Peyer's patch (tissue), 4 donors: Measurements from ENCODE around the gene ATP2C2. TPM values are rescaled to one million over a fixed set of nuclear protein-coding genes. Genes with fewer than 3 reads are reported as not detected.
"Not testable (repeated sequence)": the region's sequence is repeated elsewhere in the genome, so short reads cannot be mapped to it uniquely, and the experiment has no call there.

Source experiments
- DNase-seq, 3 donors: peaks; one replicate each; pipeline ENCODE4 v3.0.0-alpha.2; 2017 to 2019
- H3K27ac ChIP-seq, 4 donors: fragments of 200-600 bp; sonication (generic); one replicate each; pipeline ENCODE4 v1.5.1; 2016 to 2019
- H3K27me3 ChIP-seq, 2 donors: fragments of 200-600 bp; sonication (generic); one replicate each; pipeline ENCODE4 v1.5.1; 2019
- H3K36me3 ChIP-seq, 3 donors: fragments of 200-600 bp; sonication (generic); one replicate each; pipeline ENCODE4 v1.5.1; 2016 to 2019
- H3K4me1 ChIP-seq, 4 donors: fragments of 200-600 bp; sonication (generic); one replicate each; pipeline ENCODE4 v1.5.1; 2016 to 2019
- H3K4me3 ChIP-seq, 4 donors: fragments of 200-600 bp; sonication (generic); 1 replicate in 3 of 4; 2 replicates in 1 of 4; pipeline ENCODE4 v1.5.1; 2016 to 2019; ENCODE audit warnings: mild to moderate bottlenecking in 1 of 4
- H3K9me3 ChIP-seq, 4 donors: fragments of 200-600 bp; sonication (generic); one replicate each; pipeline ENCODE4 v1.5.1; 2016 to 2019; ENCODE audit warnings: mild to moderate bottlenecking in 1 of 4
- POLR2A ChIP-seq, 2 donors: fragments of 450-650 bp; IDR thresholded peaks; one replicate each; pipeline ENCODE4 v1.5.1; 2017; ENCODE audit warnings: antibody characterized with exemption in 2 of 2, mild to moderate bottlenecking in 2 of 2, moderate library complexity in 2 of 2
- total RNA-seq, 4 donors: library from RNA; depleted of rRNA; stranded (reverse); fragments of >200 nt; gene quantifications; one replicate each; pipeline ENCODE4 v1.1.0, GENCODE V29; 2016
- TF ChIP-seq, protein P1 (sequence below), 6 experiments: fragments of 450-650 bp in 4 of 6; fragments of 200-600 bp in 2 of 6; sonication (generic) in 1 of 6; IDR thresholded peaks; one replicate each; pipeline ENCODE4 v1.5.1; 2017 to 2019; ENCODE audit warnings: antibody characterized with exemption in 6 of 6, mild to moderate bottlenecking in 3 of 6, moderate library complexity in 1 of 6

Gene ATP2C2
- total RNA-seq, 4 donors from 2014 or later: 84.2 to 148 (median 115) TPM

DNA sequence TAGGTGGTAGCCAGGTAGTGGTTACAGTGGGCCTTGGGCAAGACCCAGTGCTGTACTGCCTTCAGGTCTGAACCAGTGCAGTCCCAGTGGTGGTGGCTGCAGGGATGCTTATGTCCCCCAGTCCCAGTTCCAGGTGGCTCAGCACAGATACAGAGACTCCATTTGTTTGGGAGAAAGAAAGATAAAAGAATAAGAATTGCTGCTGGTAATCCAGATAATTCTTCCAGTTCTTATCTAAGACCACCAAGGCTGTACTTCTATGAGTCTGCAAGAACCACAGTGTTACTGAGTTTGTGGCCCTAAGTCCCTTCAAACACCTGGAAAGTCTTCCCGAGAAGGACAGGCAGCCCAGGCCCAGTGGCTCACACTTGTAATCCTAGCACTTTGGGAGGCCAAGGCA, 33.9 kb upstream of the ATP2C2 start:
- H3K36me3 ChIP-seq: no peaks in the 10 kb centered on the region
- DNase-seq: no peak
- no peaks in the 10 kb centered on the region for H3K9me3 ChIP-seq
- no peaks in the 10 kb centered on the region for H3K27me3 ChIP-seq
- TF ChIP-seq, protein P1, sequence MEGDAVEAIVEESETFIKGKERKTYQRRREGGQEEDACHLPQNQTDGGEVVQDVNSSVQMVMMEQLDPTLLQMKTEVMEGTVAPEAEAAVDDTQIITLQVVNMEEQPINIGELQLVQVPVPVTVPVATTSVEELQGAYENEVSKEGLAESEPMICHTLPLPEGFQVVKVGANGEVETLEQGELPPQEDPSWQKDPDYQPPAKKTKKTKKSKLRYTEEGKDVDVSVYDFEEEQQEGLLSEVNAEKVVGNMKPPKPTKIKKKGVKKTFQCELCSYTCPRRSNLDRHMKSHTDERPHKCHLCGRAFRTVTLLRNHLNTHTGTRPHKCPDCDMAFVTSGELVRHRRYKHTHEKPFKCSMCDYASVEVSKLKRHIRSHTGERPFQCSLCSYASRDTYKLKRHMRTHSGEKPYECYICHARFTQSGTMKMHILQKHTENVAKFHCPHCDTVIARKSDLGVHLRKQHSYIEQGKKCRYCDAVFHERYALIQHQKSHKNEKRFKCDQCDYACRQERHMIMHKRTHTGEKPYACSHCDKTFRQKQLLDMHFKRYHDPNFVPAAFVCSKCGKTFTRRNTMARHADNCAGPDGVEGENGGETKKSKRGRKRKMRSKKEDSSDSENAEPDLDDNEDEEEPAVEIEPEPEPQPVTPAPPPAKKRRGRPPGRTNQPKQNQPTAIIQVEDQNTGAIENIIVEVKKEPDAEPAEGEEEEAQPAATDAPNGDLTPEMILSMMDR (IDR thresholded peaks at IDR 0.05): no peak
- TF ChIP-seq POLR2A (IDR thresholded peaks at IDR 0.05): no peak
- no peak overlapping the region for H3K4me3 ChIP-seq
- peak overlapping the region in 2 of 4 donors; percentile 64 to 85 for H3K27ac ChIP-seq
- peaks cover 0 to 10% (median 0%) of the 10 kb centered on the region in 4 donors for H3K4me1 ChIP-seq

DNA sequence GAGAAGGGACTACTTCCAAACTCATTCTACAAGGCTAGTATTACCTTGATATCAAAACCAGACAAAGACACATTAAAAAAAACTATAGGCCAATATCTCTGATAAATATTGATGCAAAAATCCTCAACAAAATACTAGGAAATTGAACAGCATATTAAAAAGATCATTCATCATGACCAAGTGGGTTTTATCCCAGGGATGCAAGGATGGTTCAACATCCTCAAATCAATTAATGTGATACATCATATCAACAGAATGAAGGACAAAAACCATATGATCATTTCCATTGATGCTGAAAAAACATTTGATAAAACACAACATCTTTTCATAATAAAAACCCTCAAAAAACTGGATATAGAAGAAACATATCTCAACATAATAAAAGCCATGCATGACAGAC, 31.1 kb upstream of the ATP2C2 start:
- not testable (repeated sequence) for H3K4me3 ChIP-seq, H3K27ac ChIP-seq, H3K36me3 ChIP-seq, H3K9me3 ChIP-seq, DNase-seq, H3K27me3 ChIP-seq
- H3K4me1 ChIP-seq: peaks cover 0 to 20% (median 0%) of the 10 kb centered on the region in 4 donors

DNA sequence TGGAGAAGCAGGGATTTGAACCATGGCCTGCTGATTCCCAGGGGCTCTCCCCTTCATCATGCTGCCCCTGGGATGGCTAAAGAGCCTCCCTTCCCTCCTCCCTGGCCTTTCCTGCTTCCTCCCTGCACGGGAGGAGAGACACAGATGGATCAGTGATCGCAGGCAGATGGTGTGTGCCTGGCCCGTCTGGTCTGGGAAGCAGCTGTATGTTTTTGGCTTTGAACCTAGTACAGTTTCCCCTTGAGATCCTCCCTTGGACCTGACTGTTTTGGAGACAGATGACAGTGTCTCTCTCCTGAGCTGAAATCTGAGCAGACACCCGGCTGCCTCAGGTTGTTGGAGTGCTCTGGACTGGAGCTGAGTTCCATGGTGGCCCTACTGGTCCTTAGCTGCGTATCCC, 29.0 kb upstream of the ATP2C2 start:
- Histone ChIP-seq H3K9me3 (no peaks in the 10 kb centered on the region), H3K27ac (no peak overlapping the region), H3K36me3 (no peaks in the 10 kb centered on the region), H3K4me3 (no peak overlapping the region), H3K4me1 (peaks cover 0 to 11% (median 0%) of the 10 kb centered on the region in 4 donors), H3K27me3 (no peaks in the 10 kb centered on the region)
- no peak for TF ChIP-seq POLR2A (IDR thresholded peaks at IDR 0.05)
- TF ChIP-seq, protein P1 (IDR thresholded peaks at IDR 0.05): no peak
- DNase-seq: no peak

DNA sequence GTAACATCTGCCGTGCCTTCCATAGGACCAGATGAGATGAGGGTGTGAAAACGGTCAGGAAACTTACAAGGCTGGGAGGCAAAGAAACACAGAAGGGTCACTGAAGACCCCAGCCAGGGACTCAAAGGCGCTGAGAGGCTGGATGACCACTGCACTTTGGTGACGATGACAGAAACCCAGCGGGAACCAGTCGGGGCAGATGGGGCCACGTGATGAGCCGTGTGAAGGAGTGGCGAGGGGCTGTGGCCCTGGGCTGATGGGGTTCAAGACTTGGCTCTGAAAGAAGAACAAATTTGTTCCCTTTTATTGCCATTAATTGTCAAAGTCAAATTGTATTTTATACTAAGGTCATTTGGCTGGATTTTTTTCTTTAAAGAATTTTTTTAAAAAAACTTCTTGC, 28.6 kb upstream of the ATP2C2 start:
- TF ChIP-seq, protein P1 (IDR thresholded peaks at IDR 0.05): no peak
- TF ChIP-seq POLR2A (IDR thresholded peaks at IDR 0.05): no peak
- H3K9me3 ChIP-seq: no peaks in the 10 kb centered on the region
- no peak for DNase-seq
- no peaks in the 10 kb centered on the region for H3K27me3 ChIP-seq
- H3K27ac ChIP-seq: no peak overlapping the region
- H3K4me1 ChIP-seq: peaks cover 0 to 10% (median 0%) of the 10 kb centered on the region in 4 donors
- no peaks in the 10 kb centered on the region for H3K36me3 ChIP-seq
- no peak overlapping the region for H3K4me3 ChIP-seq

DNA sequence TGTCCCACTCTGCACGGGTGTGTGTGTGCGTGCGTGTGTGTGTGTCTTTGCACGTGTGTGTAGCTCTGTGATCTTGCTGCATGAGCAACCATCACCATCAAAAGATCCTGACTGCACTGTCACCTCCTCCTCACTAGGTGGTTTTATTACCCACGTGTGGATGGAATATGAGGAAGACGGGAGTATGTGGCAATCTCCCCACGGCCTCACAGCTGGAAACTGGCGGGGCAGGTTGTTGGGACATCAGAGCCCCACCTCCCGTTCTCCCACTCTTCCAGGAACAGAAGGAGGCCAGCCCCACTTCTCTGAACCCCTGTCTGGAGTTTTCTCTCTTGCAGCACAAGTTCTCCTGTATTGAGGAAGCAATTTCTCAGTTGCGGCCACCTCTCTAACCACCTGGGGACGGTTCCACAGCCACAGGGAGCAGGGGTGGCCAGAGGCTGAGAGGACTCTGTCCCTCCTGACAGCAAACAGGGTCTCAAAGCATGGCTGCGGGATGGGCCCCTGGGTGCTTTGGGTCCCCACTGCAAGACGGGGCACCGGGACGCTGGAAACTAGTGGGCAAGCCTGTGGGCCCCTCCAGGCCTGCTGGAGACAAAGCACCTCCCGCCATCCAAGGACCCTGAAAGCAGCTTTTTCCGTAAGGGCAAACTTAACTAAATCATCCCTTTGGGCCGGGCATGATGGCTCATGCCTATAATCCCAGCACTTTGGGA, 27.9 kb upstream of the ATP2C2 start:
- no peak overlapping the region for H3K4me3 ChIP-seq
- no peak for TF ChIP-seq POLR2A (IDR thresholded peaks at IDR 0.05)
- TF ChIP-seq, protein P1 (IDR thresholded peaks at IDR 0.05): peak in 3 of 6 experiments; percentile 53 to 72 (median 65)
- no peaks in the 10 kb centered on the region for H3K27me3 ChIP-seq
- H3K27ac ChIP-seq: peak overlapping the region in 2 of 4 donors; percentile 3 to 70
- DNase-seq: peak in 2 of 3 donors; percentile 72 to 79
- peaks cover 0 to 10% (median 0%) of the 10 kb centered on the region in 4 donors for H3K4me1 ChIP-seq
- H3K36me3 ChIP-seq: no peaks in the 10 kb centered on the region
- H3K9me3 ChIP-seq: no peaks in the 10 kb centered on the region

DNA sequence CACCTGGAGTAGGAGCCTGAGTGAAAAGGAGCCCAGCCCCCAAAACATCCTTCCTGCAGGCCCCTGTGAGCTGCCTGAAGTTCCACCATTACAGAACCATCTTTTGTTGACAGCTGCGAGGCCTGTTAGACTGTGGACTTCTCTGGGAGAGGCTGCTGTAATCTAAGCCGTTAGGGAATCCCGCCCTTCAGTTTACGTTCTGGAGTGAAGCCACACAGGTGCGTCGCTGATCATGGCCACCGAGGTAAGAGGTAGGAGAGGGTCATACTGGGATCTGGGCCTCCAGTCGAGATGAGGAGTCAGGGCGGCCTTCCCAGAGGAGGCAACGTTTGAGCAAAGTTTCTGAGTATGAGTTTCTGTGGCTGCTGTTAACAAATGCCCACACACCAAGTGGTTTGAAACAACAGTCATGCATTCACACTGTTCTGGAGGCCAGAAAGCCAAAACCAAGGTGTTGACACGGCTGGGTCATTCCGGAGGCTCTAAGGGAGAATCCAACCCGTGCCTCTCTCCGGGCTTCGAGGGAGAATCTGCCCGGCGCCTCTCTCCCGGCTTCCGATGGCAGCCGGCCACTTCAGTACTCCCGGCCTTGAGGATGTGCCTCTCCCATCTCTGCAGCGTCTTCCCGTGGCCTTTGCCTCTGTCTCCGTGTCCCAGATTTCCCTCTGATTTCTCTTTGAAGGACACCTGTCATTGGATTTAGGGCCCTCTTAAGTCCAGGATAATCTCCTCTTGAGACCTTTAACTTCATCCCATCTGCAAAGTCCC, 26.6 kb upstream of the ATP2C2 start:
- no peaks in the 10 kb centered on the region for H3K9me3 ChIP-seq
- H3K27ac ChIP-seq: peak overlapping the region in 2 of 4 donors; percentile 22 to 51
- H3K27me3 ChIP-seq: no peaks in the 10 kb centered on the region
- H3K4me3 ChIP-seq: no peak overlapping the region
- DNase-seq: peak in 2 of 3 donors; percentile 70
- H3K4me1 ChIP-seq: peaks cover 0 to 10% (median 0%) of the 10 kb centered on the region in 4 donors
- TF ChIP-seq POLR2A (IDR thresholded peaks at IDR 0.05): peak in 1 of 2 donors; percentile 33
- TF ChIP-seq, protein P1 (IDR thresholded peaks at IDR 0.05): no peak
- no peaks in the 10 kb centered on the region for H3K36me3 ChIP-seq

DNA sequence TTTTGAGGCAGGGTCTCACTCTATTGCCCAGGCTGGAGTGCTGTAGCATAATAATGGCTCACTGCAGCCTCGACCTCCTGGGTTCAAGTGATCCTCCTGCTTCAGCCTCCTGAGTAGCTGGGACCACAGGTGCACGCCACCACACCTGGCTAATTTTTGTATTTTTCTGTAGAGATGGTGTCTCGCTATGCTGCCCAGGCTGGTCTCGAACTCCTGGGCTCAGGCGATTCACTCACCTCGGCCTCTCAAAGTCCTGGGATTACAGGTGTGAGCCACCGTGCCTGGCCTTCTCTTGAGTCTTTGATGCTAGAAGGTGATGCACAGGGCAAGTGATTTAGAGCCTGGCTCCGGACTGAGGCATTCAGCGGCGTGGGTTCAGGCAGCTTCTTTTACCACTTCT, 24.5 kb upstream of the ATP2C2 start:
- not testable (repeated sequence) for H3K9me3 ChIP-seq, H3K27ac ChIP-seq, H3K27me3 ChIP-seq, H3K4me1 ChIP-seq, H3K36me3 ChIP-seq, H3K4me3 ChIP-seq
- peak in 1 of 3 donors; percentile 19 for DNase-seq
